Kidney (tissue), 14 donors: ENCODE results near the gene CPEB3. TPM values are rescaled to one million over a fixed set of nuclear protein-coding genes. Genes with fewer than 3 reads are reported as not detected.

Source experiments
- DNase-seq, 5 donors: peaks; one replicate each; pipeline ENCODE4 v3.0.0-alpha.2; 2013 to 2020
- FAIRE-seq: peaks from 2 replicates; lab custom pipeline; 2012; peaks lifted over from hg19 to GRCh38; lab: Jason Lieb, UNC
- H3K27ac ChIP-seq, 2 donors: one replicate each; pipeline ENCODE4 v1.7.0; 2013; ENCODE audit warnings: low read depth in 2 of 2, low read length in 2 of 2, inconsistent platforms in 1 of 2
- H3K27me3 ChIP-seq: one replicate; pipeline ENCODE4 v1.7.1; 2013; ENCODE audit warnings: low read length, inconsistent platforms; ENCODE audit not compliant: control insufficient read depth, insufficient read depth
- H3K36me3 ChIP-seq, 3 donors: one replicate each; pipeline versions ENCODE4 v1.7.0 to v1.7.1; 2013; ENCODE audit warnings: low read length in 3 of 3, control low read depth in 1 of 3, inconsistent platforms in 1 of 3; ENCODE audit not compliant: insufficient read depth in 3 of 3, control insufficient read depth in 2 of 3
- H3K4me1 ChIP-seq, 3 donors: one replicate each; pipeline versions ENCODE4 v1.7.0 to v1.7.1; 2013; ENCODE audit warnings: low read length in 3 of 3, inconsistent platforms in 1 of 3, low read depth in 1 of 3; ENCODE audit not compliant: control insufficient read depth in 2 of 3, insufficient read depth in 2 of 3
- H3K4me3 ChIP-seq, 3 donors: one replicate each; pipeline versions ENCODE4 v1.7.0 to v1.8.1; 2013; ENCODE audit warnings: low read length in 3 of 3, control low read depth in 1 of 3, inconsistent platforms in 1 of 3
- H3K9ac ChIP-seq, 3 donors: one replicate each; pipeline versions ENCODE4 v1.7.0 to v1.7.1; 2013; ENCODE audit warnings: low read length in 3 of 3, control low read depth in 1 of 3, inconsistent platforms in 1 of 3
- H3K9me3 ChIP-seq, 3 donors: one replicate each; pipeline versions ENCODE4 v1.7.0 to v1.7.1; 2013; ENCODE audit warnings: low read length in 3 of 3, control low read depth in 1 of 3, inconsistent platforms in 1 of 3; ENCODE audit not compliant: control insufficient read depth in 2 of 3, insufficient read depth in 1 of 3
- intact Hi-C: fragments of 100-400 bp; cut with DNase I; formaldehyde crosslinking; loops from one replicate; pipeline ENCODE4 v1.11.1; 2022
- polyA plus RNA-seq: library from polyadenylated mRNA; stranded (reverse); fragments of 350-450 nt; fragmentation: Illumina TruSeq; extraction: RNeasy Lipid Tissue Mini Kit (QIAGEN cat#74804); gene quantifications from one replicate; pipeline ENCODE4 v1.2.3, GENCODE V29; 2014; ENCODE audit warnings: low read depth, low replicate concordance; ENCODE audit not compliant: insufficient read depth
- total RNA-seq: library from RNA; stranded (reverse); fragmentation: NEBNext Ultra II Directional; extraction: Animal tissue kit (Norgen Biotek cat#: 25700); gene quantifications from one replicate; pipeline ENCODE4 v1.2.1, GENCODE V29; 2021
- TF ChIP-seq, protein P1 (sequence below): IDR thresholded peaks from 3 replicates; pipeline ENCODE4 v1.5.1; 2012; ENCODE audit warnings: mild to moderate bottlenecking, moderate library complexity, borderline replicate concordance; ENCODE audit not compliant: insufficient read depth; ENCODE audit errors: extremely low read depth
- donor health status: control.
- donor health status: control.
- donor health status: control.
- donor health status: control.
- donor health status: control.
- donor health status: DM: yes; HTN: yes; CAD: no.
- donor health status: Normal renal cell carcinoma (clear cell type).

The CPEB3 gene
- total and polyA plus RNA-seq, 2 donors from 2014 or later: 2.3 to 7.4 TPM

DNA sequence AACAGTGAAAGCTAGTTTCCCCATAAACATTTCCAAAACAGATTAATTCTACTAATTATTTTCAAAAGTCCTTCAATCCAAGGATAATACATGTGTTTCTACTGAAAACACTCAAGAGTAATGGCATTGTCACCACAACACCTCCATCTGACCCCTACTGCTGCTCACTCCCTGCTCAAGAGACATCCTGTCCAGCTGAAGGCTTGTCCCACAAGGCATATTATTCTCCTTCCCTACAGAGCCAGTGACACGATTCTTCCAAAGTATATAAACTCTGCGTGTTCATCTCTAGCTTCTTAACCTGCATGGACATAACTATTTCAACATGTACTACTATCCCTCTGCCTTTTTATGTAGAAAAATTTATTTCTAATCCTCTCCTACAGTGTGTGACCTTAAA lies 182.1 kb downstream of the CPEB3 start:
- H3K27ac ChIP-seq: peak overlapping the region in 1 of 2 donors; percentile 61
- TF ChIP-seq, protein P1, sequence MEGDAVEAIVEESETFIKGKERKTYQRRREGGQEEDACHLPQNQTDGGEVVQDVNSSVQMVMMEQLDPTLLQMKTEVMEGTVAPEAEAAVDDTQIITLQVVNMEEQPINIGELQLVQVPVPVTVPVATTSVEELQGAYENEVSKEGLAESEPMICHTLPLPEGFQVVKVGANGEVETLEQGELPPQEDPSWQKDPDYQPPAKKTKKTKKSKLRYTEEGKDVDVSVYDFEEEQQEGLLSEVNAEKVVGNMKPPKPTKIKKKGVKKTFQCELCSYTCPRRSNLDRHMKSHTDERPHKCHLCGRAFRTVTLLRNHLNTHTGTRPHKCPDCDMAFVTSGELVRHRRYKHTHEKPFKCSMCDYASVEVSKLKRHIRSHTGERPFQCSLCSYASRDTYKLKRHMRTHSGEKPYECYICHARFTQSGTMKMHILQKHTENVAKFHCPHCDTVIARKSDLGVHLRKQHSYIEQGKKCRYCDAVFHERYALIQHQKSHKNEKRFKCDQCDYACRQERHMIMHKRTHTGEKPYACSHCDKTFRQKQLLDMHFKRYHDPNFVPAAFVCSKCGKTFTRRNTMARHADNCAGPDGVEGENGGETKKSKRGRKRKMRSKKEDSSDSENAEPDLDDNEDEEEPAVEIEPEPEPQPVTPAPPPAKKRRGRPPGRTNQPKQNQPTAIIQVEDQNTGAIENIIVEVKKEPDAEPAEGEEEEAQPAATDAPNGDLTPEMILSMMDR: no peak
- H3K36me3 ChIP-seq: no peaks in the 10 kb centered on the region
- no peaks in the 10 kb centered on the region for H3K9me3 ChIP-seq
- FAIRE-seq: no peak
- H3K4me3 ChIP-seq: no peak overlapping the region
- no peak overlapping the region for H3K9ac ChIP-seq
- intact Hi-C loops: no loop called here
- DNase-seq: no peak
- peaks cover 0 to 15% (median 6%) of the 10 kb centered on the region in 3 donors for H3K4me1 ChIP-seq
- H3K27me3 ChIP-seq: no peaks in the 10 kb centered on the region

DNA sequence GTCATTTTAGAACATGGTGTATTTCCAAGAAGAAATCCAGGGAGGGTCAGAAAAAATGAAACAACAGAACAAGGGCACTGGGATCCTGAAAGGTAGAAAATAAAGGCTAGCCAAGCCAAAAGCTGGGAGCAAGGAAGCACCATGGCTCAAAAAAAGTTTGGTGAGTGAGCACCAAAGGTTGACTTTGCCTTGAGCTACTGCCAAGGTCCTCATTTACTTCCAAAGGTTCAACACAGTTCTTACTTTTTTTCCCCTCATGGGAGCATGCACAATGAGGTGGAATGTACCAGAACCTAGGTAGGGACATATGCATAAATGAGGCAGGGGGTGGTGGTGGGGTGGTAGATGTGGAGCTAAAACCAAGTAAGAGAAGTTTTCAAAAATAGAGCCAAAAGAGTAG lies 182.8 kb downstream of the CPEB3 start:
- no peak for FAIRE-seq
- Histone ChIP-seq H3K4me3 (no peak overlapping the region), H3K4me1 (peaks cover 0 to 14% (median 4%) of the 10 kb centered on the region in 3 donors), H3K9ac (no peak overlapping the region), H3K27ac (peak overlapping the region in 1 of 2 donors; percentile 61), H3K27me3 (no peaks in the 10 kb centered on the region), H3K36me3 (no peaks in the 10 kb centered on the region), H3K9me3 (no peaks in the 10 kb centered on the region)
- TF ChIP-seq, protein P1: no peak
- intact Hi-C loops: no loop called here
- no peak for DNase-seq

DNA sequence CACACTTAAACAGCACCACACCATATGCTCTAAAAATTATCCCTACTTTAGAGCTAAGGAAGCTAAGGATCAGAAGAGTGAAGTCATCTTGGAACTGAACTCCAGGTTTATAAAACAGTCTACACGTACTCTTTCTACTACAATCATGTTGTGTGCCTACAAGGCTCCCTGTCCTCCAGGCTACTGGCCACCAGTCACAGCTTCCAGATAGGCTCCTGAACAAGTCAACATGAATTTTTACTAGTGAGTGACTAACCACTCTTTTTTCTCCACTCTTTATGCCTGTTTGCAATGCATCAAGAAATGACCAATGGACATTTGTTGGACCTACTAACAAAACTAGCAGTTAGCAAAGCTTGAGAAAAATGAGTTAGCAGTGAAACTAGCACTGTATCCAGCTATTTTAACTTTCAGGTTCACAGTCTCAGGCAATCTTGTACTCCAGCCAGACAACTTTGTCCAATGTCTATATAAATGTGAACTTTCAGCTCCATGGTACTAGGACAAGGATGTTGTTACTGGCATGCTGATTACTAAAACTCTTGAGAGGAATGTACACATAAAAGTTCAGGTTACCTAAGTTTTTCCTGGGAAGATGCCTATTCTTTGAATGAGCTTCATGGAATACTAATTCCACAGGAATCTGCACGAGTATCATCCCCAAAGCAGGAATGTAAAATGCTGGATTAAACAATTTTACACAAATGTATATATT lies 187.3 kb downstream of the CPEB3 start:
- no peak for FAIRE-seq

More for the DNA sequence above, 187.3 kb downstream of the CPEB3 start:
- H3K27ac ChIP-seq: no peak overlapping the region
- intact Hi-C loops: no loop called here
- no peaks in the 10 kb centered on the region for H3K36me3 ChIP-seq
- H3K4me1 ChIP-seq: peaks cover 0 to 19% (median 10%) of the 10 kb centered on the region in 3 donors
- H3K9ac ChIP-seq: no peak overlapping the region
- peak in 1 of 5 donors; percentile 19 for DNase-seq
- H3K4me3 ChIP-seq: no peak overlapping the region
- H3K27me3 ChIP-seq: no peaks in the 10 kb centered on the region
- TF ChIP-seq, protein P1: no peak
- no peaks in the 10 kb centered on the region for H3K9me3 ChIP-seq
